Fibroblast of gingiva (primary cell): ENCODE data around the gene IVNS1ABP.
A peak's percentile ranks its signal among the peaks of the same experiment; 100 is the strongest.
"Not testable (repeated sequence)": the region's sequence is repeated elsewhere in the genome, so short reads cannot be mapped to it uniquely, and the experiment has no call there.

Experiments used
- DNase-seq: peaks from one replicate; pipeline ENCODE4 v3.0.0-alpha.2; 2011; ENCODE audit warnings: low read depth

Gene IVNS1ABP

GRCh38 chr1:185317034-185317885 is at the start of gene IVNS1ABP:
Gene IVNS1ABP, minus strand, starts transcription at chr1:185317243. Its CDS starts 7,750 bp downstream, at chr1:185309493.
- DNase-seq, result peak; percentile 93

- DNase-seq, result no peak
Observed at GRCh38 chr1:185365951-185366350, 48.9 kb upstream of the IVNS1ABP start.

DNA sequence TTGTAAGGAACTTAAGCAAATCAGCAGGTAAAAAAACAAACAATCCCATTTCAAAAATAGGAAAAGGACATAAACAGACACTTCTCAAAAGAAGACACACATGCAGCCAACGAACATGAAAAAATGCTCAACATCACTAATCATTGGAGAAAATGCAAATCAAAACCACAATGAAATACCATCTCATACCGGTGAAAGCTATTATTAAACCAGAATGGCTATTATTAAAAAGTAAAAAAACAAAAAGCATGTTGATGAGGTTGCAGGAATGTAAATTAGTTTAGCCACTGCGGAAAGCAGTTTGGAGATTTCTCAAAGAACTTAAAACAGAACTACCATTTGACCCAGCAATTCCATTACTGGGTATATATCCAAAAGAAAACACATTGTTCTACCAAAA is 47.5 kb upstream of the IVNS1ABP start:
- DNase-seq, result not testable (repeated sequence)

DNA sequence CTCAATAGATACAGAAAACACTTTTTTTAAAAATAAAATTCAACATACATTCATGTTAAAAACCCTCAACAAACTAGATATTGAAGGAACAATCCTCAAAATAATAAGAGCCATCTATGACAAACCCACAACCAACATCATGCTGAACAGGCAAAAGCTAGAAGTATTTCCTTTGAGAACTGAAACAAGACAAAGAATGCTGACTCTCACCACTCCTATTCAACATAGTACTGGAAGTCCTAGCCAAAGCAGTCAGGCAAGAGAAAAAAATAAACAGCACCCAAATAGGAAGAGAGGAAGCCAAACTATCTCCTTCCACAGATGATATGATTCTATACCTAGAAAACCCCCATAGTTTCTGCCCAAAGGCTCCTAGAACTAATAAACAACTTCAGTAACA is 46.2 kb upstream of the IVNS1ABP start:
- no peak for DNase-seq

- DNase-seq, result no peak
Observed at GRCh38 chr1:185360714-185361113, 43.7 kb upstream of the IVNS1ABP start.

DNA sequence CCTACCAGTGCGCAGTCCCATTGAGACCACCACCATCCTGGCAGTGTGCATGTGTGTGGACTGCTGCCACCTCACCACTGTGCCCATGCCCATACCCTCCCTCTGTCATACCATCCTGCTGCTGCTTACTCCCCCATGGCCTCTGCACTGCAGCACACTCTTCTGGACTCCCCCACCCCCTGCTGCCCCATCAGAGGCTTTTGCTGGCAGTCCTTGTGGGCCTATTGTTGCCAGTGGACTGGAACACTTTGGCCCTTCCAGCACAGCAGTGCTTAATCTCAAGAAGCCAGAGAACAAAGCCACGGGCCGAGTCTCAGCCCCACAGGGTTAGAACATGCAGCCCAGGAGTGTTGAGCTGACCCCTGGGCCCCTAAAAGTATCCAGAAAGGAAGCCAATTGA is 41.9 kb upstream of the IVNS1ABP start:
- DNase-seq, result no peak

DNA sequence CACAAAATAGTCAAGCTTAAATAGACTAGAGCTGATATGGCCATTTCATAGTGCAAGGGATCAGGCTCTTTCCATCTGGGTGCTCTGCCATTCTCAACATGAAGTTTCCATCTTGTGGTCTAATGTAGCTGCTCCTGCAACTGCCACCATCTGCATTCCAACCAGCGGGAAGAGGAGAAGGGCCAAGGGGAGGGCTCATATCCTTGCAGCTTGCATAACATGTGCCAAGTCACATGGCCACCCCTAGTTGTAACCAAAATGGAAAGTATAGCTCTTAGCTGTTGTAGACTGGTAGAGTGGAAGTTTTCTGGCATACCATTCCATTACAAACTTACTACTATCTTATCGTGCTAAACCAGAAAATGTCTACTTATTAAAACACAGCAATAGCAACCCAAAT is 38.9 kb upstream of the IVNS1ABP start:
- DNase-seq, result no peak

GRCh38 chr1:185353124-185353523 is 36.1 kb upstream of the IVNS1ABP start:
- no peak for DNase-seq

GRCh38 chr1:185351734-185352466 is 34.9 kb upstream of the IVNS1ABP start:
- DNase-seq, result no peak

DNA sequence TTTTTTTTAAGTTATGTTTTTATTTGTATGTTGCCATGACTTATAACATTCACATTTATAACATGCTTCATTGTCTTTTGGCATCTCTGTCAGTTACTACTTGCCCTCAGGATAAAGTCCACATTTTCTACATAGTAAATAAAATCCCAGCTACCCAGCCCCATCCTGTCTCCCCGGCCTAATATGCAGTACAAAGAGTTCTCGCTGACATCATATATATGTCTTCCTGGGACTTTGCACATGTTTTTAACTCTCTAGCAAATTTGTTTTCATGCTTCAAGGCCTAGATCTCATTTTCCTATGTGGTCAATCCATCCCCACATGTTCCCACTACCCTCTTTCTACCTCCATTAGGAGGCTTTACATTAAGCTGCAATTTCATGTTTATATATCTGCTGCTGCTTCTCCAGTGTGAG is 33.0 kb upstream of the IVNS1ABP start:
- DNase-seq, result no peak

DNA sequence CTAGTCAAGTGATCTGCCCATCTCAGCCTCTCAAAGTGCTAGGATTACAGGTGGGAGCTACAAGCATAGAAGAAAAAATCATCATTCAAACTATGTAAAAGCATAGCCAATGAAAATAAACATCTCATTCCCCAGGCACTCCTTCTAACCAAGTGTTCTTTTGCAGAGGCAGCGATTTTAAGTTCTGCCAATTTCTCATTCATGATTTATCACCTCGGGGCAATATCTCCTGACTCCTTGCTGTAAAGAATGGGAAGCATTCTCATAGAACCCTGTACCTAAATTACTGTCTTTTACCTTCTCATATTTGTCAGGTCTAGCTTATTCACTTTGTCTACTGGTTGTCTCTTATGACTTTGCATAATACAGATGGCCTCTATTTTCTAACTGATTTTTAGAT is 32.5 kb upstream of the IVNS1ABP start:
- DNase-seq, result no peak

GRCh38 chr1:185348985-185349384 is 31.9 kb upstream of the IVNS1ABP start:
- DNase-seq, result no peak

GRCh38 chr1:185348296-185348695 is 31.3 kb upstream of the IVNS1ABP start:
- no peak for DNase-seq

- DNase-seq, result no peak
Observed at GRCh38 chr1:185345913-185346720, 29.1 kb upstream of the IVNS1ABP start.

GRCh38 chr1:185343306-185343705 is 26.3 kb upstream of the IVNS1ABP start:
- DNase-seq, result no peak

DNA sequence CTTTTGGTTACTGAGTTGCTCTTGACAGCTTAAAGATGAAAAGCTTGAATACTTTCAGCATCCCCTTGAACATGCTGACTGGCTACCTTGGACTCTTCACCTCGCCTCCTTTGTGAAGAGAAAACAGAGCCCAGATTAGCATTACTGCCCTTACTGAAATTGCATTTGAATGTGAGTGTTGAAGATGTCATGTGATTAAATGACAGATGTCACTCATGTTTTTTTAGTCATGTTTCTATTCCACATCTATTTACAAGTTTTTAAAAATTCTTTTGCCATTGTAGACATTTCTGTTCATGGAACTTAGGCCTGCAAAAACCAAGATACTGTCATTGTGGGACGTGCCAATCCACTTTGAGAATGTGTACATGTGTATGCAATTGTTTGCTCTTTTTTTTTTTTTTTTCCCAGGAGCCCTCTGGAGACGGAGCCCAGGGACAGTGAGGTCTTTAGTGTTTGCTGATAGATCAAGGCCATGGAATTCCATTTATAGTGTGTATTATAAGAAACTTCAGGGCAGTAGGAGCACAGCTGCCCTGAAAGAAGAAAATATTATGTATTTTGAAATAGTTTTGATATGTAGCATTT is 25.7 kb upstream of the IVNS1ABP start:
- DNase-seq, result no peak

DNA sequence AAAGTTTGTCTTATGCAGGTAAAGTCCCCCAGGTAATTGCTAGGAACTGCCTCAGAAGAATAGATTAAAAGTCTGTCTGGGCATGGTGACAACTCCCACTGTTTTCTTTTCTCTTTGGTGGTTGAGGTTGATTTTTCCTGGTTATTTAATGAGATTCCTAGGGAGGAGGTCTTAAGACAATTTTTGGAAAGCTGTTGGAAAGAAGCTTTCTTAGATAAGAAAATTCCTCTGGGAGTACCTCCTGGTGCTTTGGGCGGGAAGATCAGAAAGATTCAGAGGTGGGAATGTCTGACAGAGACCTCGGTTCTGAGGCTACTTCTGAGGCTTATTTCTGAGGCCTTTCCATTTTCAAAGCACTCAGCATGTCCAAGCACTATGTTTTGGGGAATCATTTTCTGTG is 25.0 kb upstream of the IVNS1ABP start:
- DNase-seq, result no peak

DNA sequence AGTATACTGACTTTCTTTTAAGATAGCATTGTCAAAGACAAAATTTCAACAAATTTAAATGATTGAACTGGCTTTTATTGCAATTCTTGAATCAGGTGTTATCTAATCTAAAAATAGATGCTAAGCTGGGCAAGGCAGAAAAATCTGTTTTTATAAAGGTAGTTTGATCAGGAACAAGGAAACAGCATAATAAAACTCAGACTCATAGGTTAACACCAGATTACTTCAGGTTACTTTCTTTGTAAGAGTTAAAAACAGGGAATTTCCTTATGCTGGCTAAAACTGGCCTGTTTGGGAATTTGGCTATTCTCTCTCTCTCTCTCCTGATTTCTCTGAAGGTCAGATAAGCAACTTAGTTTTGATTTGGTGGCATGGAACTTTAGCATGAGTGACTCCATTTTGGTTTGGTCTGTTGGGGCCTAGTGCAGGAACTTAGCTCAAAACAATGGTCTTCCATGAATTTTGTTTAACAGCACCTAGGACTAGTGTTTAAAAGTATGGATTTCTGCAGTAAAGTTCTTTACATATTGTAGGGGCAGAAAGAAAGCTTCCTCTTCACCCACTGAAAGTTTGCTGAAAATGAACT is 24.2 kb upstream of the IVNS1ABP start:
- DNase-seq, result no peak

DNA sequence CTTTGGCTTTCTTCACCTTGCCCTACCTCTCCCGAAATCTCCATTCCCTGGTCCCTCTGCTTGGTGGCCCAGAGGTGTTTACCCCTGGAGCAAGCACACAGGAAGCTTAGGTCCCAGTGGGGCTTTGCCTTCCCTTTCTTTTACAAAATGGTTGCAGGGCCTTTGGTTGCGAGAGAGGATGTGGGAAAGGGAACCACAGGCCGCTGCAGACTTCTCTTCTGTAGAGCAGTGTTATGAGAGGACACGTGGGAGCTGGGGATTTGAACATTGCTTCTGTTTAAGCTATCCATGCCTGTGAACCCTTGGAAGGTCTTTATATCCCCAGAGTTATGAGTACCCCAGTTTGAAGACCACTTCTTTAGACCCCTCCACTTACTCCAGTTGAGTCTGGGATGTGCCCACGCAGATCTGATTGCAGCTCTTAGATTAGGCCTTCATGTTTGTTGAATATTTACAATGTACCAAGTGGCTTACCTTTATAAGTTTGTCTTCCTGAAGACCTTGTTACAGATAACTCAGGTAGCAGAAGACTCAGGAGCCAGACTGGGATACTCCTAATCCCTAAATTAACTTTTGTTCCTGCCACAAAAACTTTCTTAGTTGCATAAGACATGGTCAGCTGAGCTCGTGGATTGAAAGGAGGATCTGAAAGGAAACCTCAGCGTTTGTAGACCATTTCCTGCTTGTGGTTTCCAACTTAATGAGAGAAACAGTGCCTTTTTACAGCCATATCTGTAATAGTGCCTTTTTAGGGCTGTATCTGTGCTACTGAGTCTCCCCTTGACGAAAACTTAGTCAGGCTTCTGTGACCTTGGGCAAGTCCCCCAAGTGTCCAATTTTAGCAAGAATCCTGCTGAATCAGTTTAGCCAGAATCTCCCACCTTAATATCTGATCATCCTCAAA is 21.9 kb upstream of the IVNS1ABP start:
- no peak for DNase-seq

GRCh38 chr1:185337246-185337645 is 20.2 kb upstream of the IVNS1ABP start:
- DNase-seq, result peak; percentile 73

DNA sequence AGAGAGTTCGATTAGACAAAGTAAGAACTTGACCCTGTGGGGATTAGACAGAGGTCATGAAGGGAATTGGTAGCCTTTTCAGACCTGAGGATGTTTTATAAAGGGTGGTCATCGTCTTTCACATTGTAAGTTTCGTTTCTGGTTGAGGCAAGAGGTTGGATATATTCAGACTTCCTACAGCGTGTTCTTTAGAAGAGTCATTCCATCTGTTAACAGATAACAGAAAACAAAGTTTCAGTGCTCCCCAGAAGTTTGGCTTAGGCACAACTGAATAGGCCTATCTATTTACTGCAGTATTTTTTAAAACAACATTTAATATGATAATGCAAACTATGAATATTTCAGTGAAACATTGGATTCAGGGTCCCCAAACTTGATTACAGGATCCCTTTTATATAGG is 17.1 kb upstream of the IVNS1ABP start:
- no peak for DNase-seq
